Vagina (tissue), 2 donors: Measurements from ENCODE around the gene TLK2. TPM values are rescaled to one million over a fixed set of nuclear protein-coding genes. Genes with fewer than 3 reads are reported as not detected.
"Not testable (repeated sequence)": the region's sequence is repeated elsewhere in the genome, so short reads cannot be mapped to it uniquely, and the experiment has no call there.

Source experiments
- DNase-seq, 2 donors: peaks; one replicate each; pipeline ENCODE4 v3.0.0-alpha.2; 2017; ENCODE audit errors: extremely low spot score in 2 of 2
- H3K27ac ChIP-seq: fragments of 200-600 bp; sonication (generic); one replicate; pipeline ENCODE4 v1.5.1; 2019
- H3K27me3 ChIP-seq: fragments of 200-600 bp; sonication (generic); one replicate; pipeline ENCODE4 v1.5.1; 2019
- H3K36me3 ChIP-seq, 2 donors: fragments of 200-600 bp; sonication (generic); one replicate each; pipeline ENCODE4 v1.5.1; 2017 to 2019
- H3K4me1 ChIP-seq: fragments of 200-600 bp; sonication (generic); one replicate; pipeline ENCODE4 v1.5.1; 2019
- H3K4me3 ChIP-seq, 2 donors: fragments of 200-600 bp; sonication (generic); 1 replicate in 1 of 2; 2 replicates in 1 of 2; pipeline ENCODE4 v1.5.1; 2016 to 2019
- H3K9me3 ChIP-seq: fragments of 200-600 bp; sonication (generic); one replicate; pipeline ENCODE4 v1.5.1; 2019
- POLR2A ChIP-seq, 2 donors: fragments of 450-650 bp; IDR thresholded peaks; one replicate each; pipeline ENCODE4 v1.6.1; 2017; ENCODE audit warnings: antibody characterized with exemption in 2 of 2, mild to moderate bottlenecking in 2 of 2, moderate library complexity in 2 of 2
- POLR2AphosphoS5 ChIP-seq, 2 donors: sonication (generic); formaldehyde crosslinking; IDR thresholded peaks; one replicate each; pipeline ENCODE4 v1.9.0; 2017; ENCODE audit warnings: antibody characterized with exemption in 2 of 2, mild to moderate bottlenecking in 2 of 2, low read depth in 1 of 2; ENCODE audit not compliant: insufficient read depth in 1 of 2
- intact Hi-C: fragments of 100-400 bp; cut with DNase I; formaldehyde crosslinking; loops from one replicate; pipeline ENCODE4 v1.15.1; 2023
- total RNA-seq: library from RNA; depleted of rRNA; stranded (reverse); fragments of >200 nt; gene quantifications from one replicate; pipeline ENCODE4 v1.2.3, GENCODE V29; 2016
- TF ChIP-seq, protein P1 (sequence below), 3 experiments: fragments of 450-650 bp in 2 of 3; fragments of 200-600 bp in 1 of 3; sonication (generic) in 1 of 3; IDR thresholded peaks; one replicate each; pipeline ENCODE4 v1.5.1; 2017 to 2019; ENCODE audit warnings: antibody characterized with exemption in 3 of 3, mild to moderate bottlenecking in 2 of 3, moderate library complexity in 2 of 3

The TLK2 gene
- total RNA-seq, 1 donor from 2014 or later = 40.3 TPM

- no peaks in the 10 kb centered on the region for H3K27me3 ChIP-seq
- intact Hi-C loops = no loop called here
- H3K9me3 ChIP-seq = no peaks in the 10 kb centered on the region
- no peaks in the 10 kb centered on the region for H3K4me1 ChIP-seq
- H3K27ac ChIP-seq = no peak overlapping the region
- TF ChIP-seq, protein P1, sequence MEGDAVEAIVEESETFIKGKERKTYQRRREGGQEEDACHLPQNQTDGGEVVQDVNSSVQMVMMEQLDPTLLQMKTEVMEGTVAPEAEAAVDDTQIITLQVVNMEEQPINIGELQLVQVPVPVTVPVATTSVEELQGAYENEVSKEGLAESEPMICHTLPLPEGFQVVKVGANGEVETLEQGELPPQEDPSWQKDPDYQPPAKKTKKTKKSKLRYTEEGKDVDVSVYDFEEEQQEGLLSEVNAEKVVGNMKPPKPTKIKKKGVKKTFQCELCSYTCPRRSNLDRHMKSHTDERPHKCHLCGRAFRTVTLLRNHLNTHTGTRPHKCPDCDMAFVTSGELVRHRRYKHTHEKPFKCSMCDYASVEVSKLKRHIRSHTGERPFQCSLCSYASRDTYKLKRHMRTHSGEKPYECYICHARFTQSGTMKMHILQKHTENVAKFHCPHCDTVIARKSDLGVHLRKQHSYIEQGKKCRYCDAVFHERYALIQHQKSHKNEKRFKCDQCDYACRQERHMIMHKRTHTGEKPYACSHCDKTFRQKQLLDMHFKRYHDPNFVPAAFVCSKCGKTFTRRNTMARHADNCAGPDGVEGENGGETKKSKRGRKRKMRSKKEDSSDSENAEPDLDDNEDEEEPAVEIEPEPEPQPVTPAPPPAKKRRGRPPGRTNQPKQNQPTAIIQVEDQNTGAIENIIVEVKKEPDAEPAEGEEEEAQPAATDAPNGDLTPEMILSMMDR (IDR thresholded peaks at IDR 0.05) = no peak
- TF ChIP-seq POLR2A (IDR thresholded peaks at IDR 0.05) (no peak), POLR2AphosphoS5 (IDR thresholded peaks at IDR 0.05; ENCODE audit: insufficient read depth in 1 of 2, low read depth in 1 of 2) (no peak)
- DNase-seq = no peak
- H3K4me3 ChIP-seq = no peak overlapping the region
- no peaks in the 10 kb centered on the region for H3K36me3 ChIP-seq
Measured at GRCh38 chr17:62456016-62456415, 22.6 kb upstream of the TLK2 start.

- H3K4me1 ChIP-seq, H3K36me3 ChIP-seq, DNase-seq, H3K27me3 ChIP-seq, H3K27ac ChIP-seq, H3K9me3 ChIP-seq, intact Hi-C loops, H3K4me3 ChIP-seq: not testable (repeated sequence)
Measured at GRCh38 chr17:62458483-62458882, 20.1 kb upstream of the TLK2 start.

DNA sequence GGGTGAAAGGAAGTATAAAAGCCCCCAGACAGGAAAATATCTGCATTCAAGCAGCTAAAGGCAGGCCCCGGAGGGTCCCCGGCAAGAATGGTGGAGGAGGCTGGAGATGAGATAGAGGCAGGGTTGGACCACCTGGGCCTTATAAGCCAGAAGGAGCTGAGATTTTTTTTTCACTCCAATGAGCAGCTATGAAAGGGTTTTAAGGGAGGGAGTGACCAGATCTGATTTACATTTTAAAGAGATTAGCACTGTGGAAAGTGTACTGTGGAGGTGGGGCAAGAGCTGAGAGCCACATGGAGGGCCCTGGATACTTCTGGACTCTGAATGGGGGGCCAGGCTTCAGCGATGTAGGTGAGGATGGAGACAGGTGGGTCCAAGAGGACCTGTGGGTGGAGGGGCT, 14.2 kb upstream of the TLK2 start:
- H3K36me3 ChIP-seq, H3K4me3 ChIP-seq, DNase-seq, H3K9me3 ChIP-seq, intact Hi-C loops, H3K27me3 ChIP-seq, H3K4me1 ChIP-seq, H3K27ac ChIP-seq: not testable (repeated sequence)

DNA sequence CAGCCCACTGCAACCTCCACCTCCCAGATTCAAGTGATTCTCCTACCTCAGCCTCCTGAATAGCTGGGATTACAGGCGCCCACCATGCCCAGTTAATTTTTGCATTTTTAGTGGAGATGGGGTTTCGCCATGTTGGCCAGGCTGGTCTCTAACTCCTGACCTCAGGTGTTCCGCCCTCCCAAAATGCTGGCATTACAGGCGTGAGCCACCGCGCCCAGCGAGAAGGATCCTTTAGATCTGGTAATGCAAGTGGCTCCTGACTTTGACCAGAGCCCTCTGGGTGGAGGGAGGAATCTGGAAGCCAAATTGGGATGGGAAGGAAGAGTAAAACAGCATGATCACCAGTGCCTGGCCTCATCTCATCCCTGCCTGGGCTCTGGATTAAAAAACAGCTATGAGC, 13.4 kb upstream of the TLK2 start:
- H3K36me3 ChIP-seq, intact Hi-C loops, H3K27ac ChIP-seq, H3K27me3 ChIP-seq, H3K9me3 ChIP-seq, H3K4me1 ChIP-seq, DNase-seq, H3K4me3 ChIP-seq: not testable (repeated sequence)

GRCh38 chr17:62470666-62471379, 7.8 kb upstream of the TLK2 start:
- intact Hi-C loops, H3K36me3 ChIP-seq, H3K27me3 ChIP-seq, H3K27ac ChIP-seq, H3K9me3 ChIP-seq, H3K4me1 ChIP-seq, DNase-seq, H3K4me3 ChIP-seq: not testable (repeated sequence)

- H3K4me1 ChIP-seq, H3K9me3 ChIP-seq, H3K4me3 ChIP-seq, H3K27me3 ChIP-seq, intact Hi-C loops, H3K36me3 ChIP-seq, H3K27ac ChIP-seq, DNase-seq: not testable (repeated sequence)
Measured at GRCh38 chr17:62471380-62471880, 7.2 kb upstream of the TLK2 start.

DNA sequence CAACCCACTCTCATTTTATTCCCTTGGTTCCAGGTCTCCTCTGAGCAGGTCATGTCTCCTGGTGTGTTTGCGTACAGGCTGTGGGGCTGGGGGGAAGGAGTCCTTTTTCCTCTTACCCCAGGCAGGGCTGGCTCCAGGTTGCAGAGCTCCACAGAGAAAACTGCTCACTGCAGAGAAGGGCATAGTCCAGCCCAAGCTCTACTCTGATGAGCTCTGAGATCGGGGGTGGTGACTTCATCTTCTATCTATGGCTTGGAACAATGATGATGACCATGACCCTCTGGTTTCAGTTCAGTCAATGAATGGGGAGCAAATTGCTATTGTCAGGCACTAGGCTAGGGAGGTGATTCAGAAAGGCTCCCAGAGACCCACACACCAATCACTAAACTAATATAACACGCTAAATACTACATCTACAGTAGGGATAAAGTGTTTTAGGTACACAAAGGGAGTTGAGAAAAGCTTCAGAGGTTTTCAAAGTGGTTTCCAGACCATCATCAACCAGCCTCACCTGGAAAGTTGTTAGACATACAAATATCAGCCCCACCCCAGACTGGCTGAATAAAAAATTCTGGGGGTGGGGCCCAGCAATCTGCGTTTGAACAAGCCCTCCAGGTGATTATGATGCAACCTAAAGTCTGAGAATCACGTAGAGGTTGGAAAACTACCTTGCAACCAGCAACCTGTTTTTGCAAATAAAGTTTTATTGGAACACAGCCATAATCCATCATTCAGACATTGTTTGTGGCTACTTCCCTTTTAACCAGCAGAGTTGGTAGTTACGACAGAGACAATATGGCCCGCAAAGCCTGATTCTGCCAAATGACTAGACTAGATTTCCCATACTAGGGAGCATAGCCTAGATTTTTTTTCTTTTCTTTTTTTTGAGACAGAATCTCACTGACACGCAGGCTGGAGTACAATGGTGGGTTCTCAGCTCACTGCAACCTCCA, 5.3 kb upstream of the TLK2 start:
- H3K27me3 ChIP-seq, intact Hi-C loops, H3K27ac ChIP-seq, DNase-seq, H3K36me3 ChIP-seq, H3K4me3 ChIP-seq, H3K9me3 ChIP-seq: not testable (repeated sequence)
- peaks cover 12% of the 10 kb centered on the region for H3K4me1 ChIP-seq

GRCh38 chr17:62477111-62477510, 1.5 kb upstream of the TLK2 start:
- Histone ChIP-seq H3K4me1 (peaks cover 33% of the 10 kb centered on the region), H3K4me3 (peak overlapping the region; percentile 61 to 76), H3K27ac (peak overlapping the region; percentile 96)
- DNase-seq, H3K27me3 ChIP-seq, H3K36me3 ChIP-seq, intact Hi-C loops, H3K9me3 ChIP-seq: not testable (repeated sequence)

- Histone ChIP-seq H3K27ac (peak overlapping the region; percentile 96), H3K4me1 (peaks cover 39% of the 10 kb centered on the region), H3K4me3 (peak overlapping the region; percentile 61 to 76)
- H3K9me3 ChIP-seq, H3K36me3 ChIP-seq, intact Hi-C loops, DNase-seq, H3K27me3 ChIP-seq: not testable (repeated sequence)
Measured at GRCh38 chr17:62477718-62478408, 762 bp upstream of the TLK2 start.
